Measurements from ENCODE around the gene OXNAD1. TPM values are rescaled to one million over a fixed set of nuclear protein-coding genes. Genes with fewer than 3 reads are reported as not detected.

Gene OXNAD1
- total and polyA plus RNA-seq, 2 of the 13 experiments (the other 11 are each of a cell fraction or from before 2014, with no cell fraction given) = 9.9 to 18.8 TPM

GRCh38 chr3:16299746-16300145 lies 34.7 kb downstream of the OXNAD1 start:
- no peak for ATAC-seq
- no peaks in the 10 kb centered on the region for H3K79me2 ChIP-seq (ENCODE audit: insufficient read depth, low read length)
- H3K4me3 ChIP-seq (replicated peaks in 1 of 3; ENCODE audit: insufficient read depth in 1 of 3, low read depth in 2 of 3, low read length in 3 of 3) = no peak overlapping the region
- intact Hi-C loops (cut with micrococcal nuclease; ENCODE audit: unreplicated experiment) (no loop called here), in situ Hi-C loops (cut with HindIII; ENCODE audit: extremely low pct_ligation_motif_present, low pct_unique_long_range_greater_than_20kb) (loop anchor here (10.0 kb wide), 1 partner anchor 215 kb away; the partner anchor contains the start of gene RFTN1)
- no peak for FAIRE-seq
- peaks cover 11 to 69% of the 10 kb centered on the region in 2 experiments for H3K36me3 ChIP-seq (replicated peaks in 1 of 2; ENCODE audit: control insufficient read depth in 1 of 2, insufficient read depth in 2 of 2, low read length in 2 of 2)
- no peaks in the 10 kb centered on the region for H3K9me3 ChIP-seq (ENCODE audit: low read length)
- BruUV-seq (replicated peaks) = no TSS peak
- H3K27me3 ChIP-seq (ENCODE audit: control insufficient read depth in 1 of 2, insufficient read depth in 2 of 2, low read length in 2 of 2) = no peaks in the 10 kb centered on the region
- POLR2A ChIA-PET = no interaction called here
- no peak for DNase-seq (ENCODE audit: low spot score)
- 95% methylated on average over 3 of the region's 3 CpGs for WGBS (ENCODE audit: low lambda C conversion rate)
- no peak overlapping the region for H3K4me2 ChIP-seq (ENCODE audit: low read depth, low read length)
- TF ChIP-seq NR2C2 (CRISPR knock-in tag; IDR thresholded peaks at IDR 0.05; ENCODE audit: borderline replicate concordance) (no peak), CBFB (CRISPR knock-in tag; IDR thresholded peaks at IDR 0.05) (no peak), RBM22 (optimal IDR thresholded peaks at IDR 0.05; ENCODE audit: low read length) (no peak), ZNF781 (CRISPR knock-in tag; IDR thresholded peaks at IDR 0.05; ENCODE audit: borderline replicate concordance, not compliant biosample characterization) (no peak), KLF16 (CRISPR knock-in tag; IDR thresholded peaks at IDR 0.05) (no peak), MYC (CRISPR knock-in tag; IDR thresholded peaks at IDR 0.05; ENCODE audit: borderline replicate concordance) (no peak), SRF (IDR thresholded peaks at IDR 0.05; ENCODE audit: low read depth, low read length) (no peak), ZNF577 (CRISPR knock-in tag; IDR thresholded peaks at IDR 0.05; ENCODE audit: borderline replicate concordance, low read depth) (no peak), ZNF597 (CRISPR knock-in tag; IDR thresholded peaks at IDR 0.05) (no peak), ZNF383 (CRISPR knock-in tag; IDR thresholded peaks at IDR 0.05; ENCODE audit: borderline replicate concordance) (no peak), ZNF496 (CRISPR knock-in tag; IDR thresholded peaks at IDR 0.05; ENCODE audit: insufficient replicate concordance) (no peak), ZNF563 (CRISPR knock-in tag; IDR thresholded peaks at IDR 0.05) (no peak)
- no peaks in the 10 kb centered on the region for H4K20me1 ChIP-seq (ENCODE audit: insufficient read depth, low read length)
- H2AFZ ChIP-seq (ENCODE audit: low read length) = no peak overlapping the region
- no peak overlapping the region for H3K27ac ChIP-seq (ENCODE audit: extremely low read length, insufficient read depth, low read length)
- H3K9ac ChIP-seq (ENCODE audit: insufficient read depth, low read depth, low read length) = no peak overlapping the region
- H3K4me1 ChIP-seq (ENCODE audit: insufficient read depth, low read length) = no peaks in the 10 kb centered on the region
- CTCF ChIA-PET (ENCODE audit: low intra/inter-chr PET ratio, low total read pairs) = no interaction called here

Data from HepG2 (cell line).